COLO668 (cell line): Measurements from ENCODE around the gene RPH3AL.
"Not testable (repeated sequence)": the region's sequence is repeated elsewhere in the genome, so short reads cannot be mapped to it uniquely, and the experiment has no call there.

Source experiments
- DNase-seq: peaks from one replicate; lab custom pipeline; 2025; ENCODE audit not compliant: unreplicated experiment; lab: John Stamatoyannopoulos, UW

RPH3AL gene

DNA sequence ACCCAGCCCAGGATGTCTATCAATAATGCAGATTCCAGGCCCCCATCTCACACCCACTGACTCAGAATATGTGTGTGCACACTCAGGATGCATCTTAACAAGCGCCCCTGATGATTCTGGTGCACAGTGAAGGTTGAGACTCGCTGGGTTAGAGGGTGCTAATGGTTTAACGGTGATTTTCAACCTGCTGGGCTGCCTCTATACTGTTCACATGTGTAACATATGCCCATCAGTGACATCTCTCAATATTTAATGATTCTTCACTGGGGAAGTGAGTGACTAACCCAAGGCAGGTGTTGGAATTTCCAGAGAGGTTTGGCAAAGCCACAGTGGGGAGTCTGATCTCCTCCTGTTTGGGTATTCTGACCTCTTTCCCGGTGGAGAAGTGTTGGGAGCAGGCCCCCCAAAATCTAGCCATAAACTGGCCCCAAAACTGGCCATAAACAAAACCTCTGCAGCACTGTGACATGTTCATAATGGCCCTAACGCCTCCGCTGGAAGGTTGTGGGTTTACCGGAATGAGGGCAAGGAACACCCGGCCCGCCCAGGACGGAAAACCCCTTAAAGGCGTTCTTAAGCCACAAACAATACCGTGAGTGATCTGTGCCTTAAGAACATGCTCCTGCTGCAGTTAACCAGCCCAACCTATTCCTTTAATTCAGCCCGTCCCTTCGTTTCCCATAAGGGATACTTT, 167.0 kb downstream of the RPH3AL start:
- no peak for DNase-seq

DNA sequence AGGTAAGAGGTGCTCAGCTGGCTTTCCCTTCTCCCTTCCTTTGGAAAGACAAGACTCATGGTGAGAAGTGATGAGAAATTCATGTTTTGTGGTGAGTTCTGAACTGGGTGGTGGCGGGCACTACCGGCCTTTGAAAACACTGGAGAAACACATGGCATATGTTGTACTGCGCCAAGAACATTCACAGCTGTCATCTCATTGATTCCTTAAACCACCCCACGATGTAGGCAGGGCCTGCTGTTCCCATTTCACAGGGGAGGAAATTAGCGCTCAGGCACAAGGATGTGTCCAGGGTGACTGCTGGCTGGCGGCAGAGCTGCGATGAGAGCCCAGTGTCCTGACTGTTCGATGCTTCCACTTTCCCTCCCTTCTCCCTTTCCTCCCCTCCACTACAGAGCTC, 169.6 kb downstream of the RPH3AL start:
- DNase-seq, result no peak

DNA sequence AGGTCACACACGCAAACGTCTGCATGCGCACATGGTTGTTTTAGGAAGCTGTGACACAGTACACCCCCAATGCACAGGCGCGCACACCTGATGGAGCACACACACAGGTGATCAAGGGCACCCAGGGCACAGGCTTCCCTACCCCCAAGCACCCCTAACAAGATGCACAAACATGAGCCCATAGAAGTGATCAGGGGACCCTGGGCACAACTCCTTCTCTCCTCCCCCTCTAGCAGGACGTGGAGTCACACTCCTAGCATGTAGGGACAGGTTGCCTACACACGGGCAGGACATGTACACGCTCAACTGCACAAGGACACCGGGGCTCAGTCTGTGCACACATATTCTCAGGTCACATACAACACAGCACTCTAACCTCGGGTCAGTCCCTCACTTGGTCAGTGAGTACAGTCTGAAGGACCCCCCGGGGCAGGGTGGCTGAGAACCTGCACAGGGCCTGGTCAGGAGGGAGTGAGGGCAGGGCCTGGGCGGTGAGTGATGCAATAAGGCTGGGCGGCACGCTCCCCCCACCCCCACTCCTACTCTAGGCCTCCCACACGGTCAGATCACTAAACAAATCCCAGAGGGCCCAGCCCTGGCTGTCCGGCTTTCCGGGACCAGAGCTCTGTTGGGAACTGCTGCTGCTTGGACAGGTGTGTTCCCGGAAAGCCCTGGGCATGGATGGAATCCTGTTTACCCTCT, 170.4 kb downstream of the RPH3AL start:
- peak; percentile 37 for DNase-seq

DNA sequence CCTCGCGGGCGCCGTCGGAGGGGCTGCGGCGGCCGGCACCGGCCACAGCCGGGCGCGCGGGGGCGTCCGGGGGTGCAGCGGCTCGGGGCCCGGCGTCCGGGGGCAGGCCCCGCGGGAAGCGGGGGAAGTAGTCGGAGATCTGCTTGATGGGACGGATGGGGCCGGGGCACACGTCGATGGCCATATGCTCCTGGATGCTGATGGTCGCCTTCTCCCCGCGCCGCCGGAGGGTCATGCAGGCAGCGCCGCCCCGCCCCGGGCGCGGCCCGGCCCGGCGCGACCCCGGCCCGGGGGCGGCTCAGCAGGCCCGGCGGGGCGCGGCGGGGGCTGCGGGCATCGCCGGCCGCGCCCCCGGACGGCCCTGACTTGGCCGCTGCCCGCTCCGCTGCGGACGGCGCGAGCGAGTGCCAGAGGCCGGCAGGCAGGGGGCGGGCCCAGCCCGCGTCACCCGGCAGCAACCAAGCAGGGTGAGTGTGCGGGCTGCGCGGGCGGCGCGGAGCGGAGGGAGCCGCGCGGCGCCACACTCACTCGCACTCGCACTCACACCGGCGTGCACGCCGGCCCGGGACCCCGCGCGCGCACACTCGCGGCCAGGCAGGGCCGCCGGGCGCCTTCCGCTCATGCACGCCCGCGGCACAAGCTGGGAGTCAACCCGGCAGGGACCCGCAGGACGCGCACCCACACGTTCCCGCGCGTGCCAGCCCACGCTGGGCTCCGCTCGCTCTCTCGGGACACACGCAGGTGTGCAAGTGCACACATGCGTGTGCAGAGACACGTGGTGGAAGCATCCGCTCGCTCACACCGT, 171.2 kb downstream of the RPH3AL start, which contains the start of gene DOC2B:
DOC2B (minus strand) TSS at position 406 of the 805 bp plus-strand sequence; CDS start at position 235, 171 bp downstream.
- peak; percentile 41 for DNase-seq

DNA sequence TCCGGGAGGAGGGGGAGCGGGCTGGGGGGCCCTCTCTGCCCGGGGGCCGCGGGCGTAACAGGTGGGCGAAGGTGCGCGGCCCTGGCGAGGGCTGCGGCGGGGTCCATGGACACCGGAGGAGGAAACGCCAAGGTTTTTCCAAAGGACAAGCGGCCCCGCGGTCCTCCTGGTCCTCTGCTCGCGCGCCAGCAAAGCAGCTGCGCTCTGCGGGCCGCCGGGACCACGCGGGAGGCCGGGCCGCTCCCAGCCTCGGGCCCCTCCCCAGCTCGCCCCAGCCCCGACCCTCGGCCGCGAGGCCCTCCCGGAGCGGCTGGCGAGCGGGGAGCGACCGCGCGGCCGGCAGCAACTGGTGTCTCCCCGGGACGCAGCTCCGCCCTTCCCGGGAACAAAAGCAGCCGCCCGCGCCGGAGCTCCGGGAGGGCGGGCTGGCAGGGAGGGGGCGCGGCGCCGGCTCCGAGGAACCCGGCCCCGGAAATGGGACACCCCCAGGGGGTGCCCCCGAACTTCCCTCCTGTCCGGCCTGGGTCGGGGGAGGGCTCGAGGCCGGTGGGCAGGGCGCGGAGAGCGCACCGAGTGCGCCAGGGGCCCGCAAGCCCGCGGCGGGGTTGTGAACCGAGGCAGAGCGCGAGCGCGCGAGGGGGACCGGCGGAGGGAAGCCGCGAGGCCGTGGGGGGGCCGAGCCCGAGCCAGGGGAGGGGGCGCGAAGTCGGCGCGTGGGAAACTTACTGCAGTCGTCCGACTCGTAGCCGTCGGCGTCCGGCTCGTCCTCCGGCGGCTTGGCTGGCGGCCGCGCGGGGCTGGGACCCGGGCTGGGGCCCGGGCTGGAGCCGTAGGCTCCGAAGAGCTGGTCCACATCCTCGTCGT, 172.0 kb downstream of the RPH3AL start:
- peak; percentile 18 for DNase-seq

DNA sequence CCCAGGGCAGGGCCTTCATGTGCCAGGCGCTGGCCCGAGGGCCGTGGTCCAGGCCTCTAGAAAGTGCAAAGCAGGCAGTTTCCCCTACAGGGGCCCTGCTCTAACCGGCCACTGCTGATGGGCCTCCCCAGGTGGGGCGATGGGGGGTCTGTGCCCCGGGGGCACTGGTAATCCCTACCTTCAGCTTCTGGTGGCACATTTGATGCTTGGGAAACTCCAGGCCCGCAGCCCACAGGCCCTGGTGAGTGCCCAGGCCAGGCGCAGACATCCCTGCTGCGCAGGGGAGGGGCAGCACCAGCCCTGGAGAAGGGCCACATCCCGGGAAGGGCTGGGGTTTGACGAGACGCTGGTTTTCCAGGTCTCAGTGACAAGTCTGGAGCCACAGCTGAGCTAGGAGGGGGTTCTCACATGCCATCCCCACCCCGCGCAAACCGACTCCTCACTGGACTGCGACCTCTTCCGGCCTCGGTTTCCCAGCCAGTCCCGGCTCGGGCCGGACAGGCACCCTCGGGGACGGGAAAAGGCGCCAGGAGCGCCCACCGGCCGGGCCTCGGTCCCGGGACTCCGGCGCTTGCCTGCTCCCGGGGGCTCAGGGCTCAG, 172.7 kb downstream of the RPH3AL start:
- no peak for DNase-seq

DNA sequence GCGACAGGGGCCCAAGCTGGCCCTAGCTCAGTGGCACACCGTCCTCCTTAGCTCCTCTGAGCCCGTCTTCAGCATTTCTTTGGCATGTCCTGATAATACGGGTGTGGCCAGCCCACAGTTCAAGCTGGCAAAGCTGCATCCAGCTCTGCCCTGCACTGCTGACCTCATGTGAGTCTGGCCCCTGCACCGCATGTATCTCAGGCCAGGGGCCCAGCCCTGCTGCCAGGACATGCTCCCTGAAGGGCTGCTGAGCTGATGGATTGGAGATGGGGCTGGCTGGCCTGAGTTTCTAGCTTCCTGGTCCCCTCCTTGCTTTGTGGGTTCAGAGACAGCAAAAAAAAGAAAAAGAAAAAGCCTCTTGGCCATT, 173.6 kb downstream of the RPH3AL start:
- DNase-seq, result no peak

DNA sequence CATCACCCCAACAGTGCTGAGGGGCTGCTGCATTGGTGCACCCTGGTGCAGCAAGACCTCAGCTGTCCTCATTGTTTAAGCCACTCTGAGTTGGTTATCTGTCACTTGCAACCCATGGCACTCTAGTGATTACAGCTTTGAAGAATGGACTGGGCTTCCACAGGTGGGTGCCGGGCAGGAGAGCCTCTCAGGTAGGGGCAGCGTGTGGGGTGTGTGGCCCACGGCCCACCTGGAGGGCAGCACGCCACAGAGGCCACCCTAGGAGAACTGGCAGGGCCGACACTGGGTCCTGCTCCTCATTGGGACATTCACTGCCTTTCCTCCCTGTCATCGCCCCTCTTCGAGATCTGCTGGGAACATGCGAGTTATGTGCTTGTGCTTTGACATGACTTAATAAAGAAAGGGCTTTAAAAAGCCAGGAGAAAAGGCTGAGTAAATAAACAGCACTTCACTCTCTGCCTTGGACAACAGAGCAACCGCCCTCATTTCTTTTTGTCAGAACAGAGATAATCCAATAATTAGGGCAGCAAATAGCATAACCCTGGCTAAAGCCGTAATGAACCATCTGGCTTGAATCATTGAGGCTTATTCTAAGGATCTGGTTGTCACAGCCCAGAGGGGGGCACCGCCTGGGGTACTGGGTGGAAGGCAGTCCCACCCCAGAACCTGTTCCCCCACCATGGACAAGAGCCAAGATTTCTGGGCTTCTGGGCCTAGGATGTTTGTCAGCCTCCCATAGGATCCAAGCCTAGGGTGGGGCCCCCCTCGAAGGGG, 174.1 kb downstream of the RPH3AL start:
- no peak for DNase-seq

DNA sequence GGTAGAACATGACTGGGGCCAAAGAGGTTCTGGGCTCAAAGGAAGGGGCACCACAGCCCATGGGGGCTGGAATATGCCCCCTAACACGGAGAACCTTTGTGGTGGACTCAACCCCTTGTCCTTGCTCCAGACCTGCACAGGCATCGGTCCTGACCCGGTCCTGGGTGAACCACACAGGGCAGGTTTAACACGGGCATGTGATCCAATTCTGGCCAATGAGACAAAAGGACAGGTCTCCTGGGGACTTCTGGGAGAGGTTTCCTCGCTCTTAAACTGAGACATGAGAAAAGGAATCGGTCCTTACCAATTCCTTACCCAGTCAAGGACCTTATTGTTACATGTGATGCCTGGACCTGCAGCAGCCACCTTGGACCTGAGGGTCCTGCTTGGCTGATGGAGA, 174.8 kb downstream of the RPH3AL start:
- DNase-seq, result no peak

DNA sequence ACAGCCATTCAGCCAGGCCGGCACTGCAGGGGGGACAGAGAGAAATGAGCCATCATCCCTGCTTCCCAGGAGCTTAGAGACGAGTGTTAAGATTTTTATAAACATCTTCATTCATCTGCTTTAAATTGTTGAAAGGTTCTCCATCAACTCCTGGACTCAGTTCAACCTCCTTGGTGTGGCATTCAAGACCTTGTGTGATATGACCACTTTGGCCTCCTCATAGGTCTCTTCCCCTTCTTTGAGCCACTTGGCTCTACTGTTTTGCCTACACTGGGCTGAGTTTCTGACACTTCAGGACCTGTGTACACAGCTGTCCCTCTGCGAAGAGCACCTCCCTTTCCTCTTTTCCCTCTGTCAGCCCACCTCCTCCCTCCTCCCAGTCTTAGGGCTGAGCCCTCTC, 175.5 kb downstream of the RPH3AL start:
- DNase-seq, result no peak

DNA sequence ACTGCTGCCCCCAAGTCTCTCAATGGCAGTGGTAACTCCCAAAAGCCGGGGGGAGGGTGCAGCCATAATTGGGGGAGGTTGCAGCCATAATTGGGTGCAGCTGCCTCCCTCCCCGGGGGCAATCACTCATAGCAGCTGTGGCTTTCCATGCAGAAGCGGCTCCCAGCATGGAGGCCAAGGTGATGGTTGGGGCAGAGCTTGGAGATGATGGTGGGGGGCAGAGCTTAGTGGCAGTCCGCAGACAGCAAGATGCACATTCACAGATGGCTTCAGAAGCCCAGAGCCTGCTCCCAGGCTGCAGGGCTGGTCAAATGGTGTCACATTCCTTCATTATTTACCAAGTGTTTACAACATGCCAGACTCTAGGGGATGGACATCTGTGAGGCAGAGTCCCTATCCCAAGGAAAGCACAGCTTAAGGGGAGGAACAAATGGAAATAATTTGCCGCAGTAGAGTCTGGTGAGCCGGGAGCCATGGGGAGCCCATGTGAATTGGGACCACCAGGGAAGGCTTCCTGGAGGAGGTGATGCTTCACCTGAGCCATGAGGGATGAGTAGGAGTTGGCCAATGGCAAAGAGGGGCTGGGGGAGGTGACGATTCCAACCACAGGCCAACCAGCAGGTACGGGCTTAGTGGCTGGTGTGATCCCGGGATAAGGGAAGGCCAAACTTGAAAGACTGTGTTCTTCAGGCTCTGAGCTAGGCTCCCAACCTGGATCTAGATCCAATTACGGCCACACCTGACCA, 179.3 kb downstream of the RPH3AL start:
- no peak for DNase-seq

DNA sequence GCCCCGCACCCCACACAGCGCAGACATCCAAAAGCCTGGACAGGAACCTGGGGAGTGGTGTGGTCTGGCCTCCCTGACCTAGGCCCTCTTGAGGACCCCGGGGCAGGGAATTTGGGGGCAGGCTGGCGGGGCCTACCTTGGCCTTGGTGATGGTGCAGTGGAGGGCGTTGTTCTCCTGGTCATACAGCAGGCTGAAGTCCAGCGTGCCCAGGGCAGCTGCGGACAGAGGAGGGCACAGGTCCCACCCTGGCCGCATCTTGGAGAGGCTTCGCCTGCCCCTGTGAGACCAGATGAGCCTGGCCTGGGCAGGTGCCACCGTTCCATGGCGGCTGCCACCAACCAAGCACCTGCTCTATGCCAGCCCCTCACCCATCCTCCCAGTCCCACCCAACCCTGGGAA, 180.2 kb downstream of the RPH3AL start:
- DNase-seq, result no peak

DNA sequence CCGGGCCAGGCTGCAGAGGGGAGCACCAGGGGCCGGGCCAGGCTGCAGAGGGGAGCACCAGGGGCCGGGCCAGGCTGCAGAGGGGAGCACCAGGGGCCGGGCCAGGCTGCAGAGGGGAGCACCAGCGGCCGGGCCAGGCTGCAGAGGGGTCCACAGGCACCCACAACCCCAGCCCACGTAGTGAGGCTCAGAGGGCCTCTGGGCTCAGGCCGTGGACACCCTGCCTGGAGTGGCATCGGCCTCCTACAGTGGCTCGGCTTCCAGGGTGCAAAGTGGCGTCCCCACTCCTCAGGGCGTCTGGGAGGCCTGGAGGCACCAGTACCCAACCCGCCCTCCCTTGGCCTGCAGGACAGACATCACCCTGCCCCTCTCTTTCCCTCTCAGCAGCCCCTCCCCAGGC, 180.7 kb downstream of the RPH3AL start:
- DNase-seq, result no peak

DNA sequence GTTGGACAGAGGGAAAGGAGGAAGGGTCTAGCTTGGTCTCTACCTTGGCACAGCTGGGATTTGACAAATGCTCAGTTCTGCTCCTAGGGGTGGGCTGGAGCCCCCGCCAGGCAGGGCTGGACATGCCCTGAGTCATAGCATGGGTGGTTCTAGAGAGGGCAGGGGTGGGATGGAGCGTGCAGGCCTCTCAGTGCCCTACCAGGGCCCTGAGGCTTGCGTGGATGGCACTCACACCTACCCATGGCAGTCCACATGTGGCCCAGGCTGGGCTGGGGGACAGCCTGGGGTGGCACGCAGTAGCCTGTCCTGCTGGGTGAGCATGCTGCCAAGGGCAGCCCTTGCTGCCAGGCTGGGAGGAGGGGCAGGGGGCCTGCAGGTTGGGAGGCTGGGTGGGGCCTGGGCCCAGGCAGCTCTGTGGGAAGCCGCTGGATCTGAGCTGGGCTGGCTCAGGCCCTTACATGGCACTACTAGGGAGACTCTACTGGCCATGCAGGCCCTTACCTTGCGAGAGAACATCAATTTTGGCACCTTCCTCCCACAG, 182.4 kb downstream of the RPH3AL start:
- DNase-seq, result no peak

DNA sequence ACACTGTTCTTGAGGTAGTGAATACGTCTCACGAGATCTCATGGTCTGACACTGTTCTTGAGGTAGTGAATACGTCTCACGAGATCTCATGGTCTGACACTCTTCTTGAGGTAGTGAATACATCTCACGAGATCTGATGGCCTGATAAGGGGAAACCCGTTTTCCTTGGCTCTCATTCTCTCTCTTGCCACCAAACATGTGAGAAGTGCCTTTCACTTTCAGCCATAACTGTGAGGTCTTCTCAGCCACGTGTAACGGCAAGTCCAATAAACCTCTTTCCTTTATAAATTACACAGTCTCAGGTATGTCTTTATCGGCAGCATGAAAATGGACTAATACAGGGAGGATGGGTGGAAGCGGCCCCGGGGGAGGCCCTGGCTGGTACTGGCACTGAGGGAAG, 184.0 kb downstream of the RPH3AL start:
- not testable (repeated sequence) for DNase-seq

DNA sequence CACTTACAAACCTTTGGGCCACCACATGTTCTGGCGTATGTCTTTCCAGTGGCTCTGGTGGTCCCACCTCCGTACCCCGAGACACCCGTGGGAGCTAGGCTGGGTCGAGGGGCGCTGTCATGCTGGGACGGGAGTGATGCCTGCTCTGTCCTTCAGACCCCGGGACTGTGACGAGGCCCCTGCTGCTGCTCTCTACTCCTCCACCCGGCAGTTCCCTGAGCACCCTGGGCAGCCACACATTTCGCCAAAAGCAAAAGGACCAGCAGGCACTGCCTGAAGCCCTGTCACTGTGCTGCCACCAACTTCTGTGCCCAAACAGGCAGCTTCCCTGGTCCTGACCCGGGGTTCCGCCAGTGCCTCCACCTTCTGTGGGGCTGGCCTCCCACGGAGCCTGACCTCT, 186.7 kb downstream of the RPH3AL start:
- DNase-seq, result no peak

DNA sequence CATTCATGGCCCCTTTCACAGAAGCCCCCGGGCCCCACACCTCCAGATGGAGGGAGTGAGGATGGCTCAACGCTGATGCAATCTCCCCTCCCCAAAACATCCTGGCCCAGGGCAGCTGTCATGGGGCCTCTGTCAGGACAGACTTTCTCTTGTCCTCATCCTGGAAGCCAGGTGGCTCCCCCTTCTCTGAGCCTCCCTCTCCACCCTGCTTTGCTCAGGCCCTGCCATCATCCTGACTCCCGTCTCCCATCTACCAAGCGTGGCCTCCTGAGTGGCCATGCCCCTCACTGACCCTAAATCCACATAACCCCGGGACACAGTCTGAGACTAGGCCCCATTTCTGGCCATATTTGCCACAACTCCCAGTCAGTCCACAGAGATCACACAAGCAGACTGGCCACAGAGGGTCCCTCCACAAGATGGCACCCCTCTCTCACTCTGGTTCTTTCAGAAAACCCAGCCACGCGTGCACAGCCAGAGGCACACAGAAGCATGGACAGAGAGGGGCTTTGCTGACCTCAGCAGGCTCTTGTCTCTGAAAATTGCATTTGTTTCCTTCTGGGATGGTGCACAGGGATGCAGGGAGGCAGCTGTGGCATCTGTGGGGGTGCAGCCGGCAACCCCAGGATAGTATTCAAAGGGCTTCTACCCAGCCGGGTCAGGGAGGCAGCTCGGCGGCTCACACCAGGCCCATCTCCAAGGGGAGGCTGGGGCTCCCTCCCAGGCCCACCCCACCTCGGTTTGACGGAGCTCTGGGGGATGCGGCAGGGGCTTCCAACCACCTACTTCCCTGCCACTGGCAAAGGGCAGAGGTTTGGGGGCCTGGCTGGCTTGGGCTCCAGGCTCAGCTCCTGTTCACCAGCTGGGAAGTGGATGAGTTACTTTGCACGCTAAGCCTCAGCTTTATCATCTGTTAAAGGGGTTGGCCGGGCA, 188.0 kb downstream of the RPH3AL start:
- DNase-seq, result peak; percentile 5
